OCI-LY7 (cell line): ENCODE data around the gene GRIN3A. TPM values are rescaled to one million over a fixed set of nuclear protein-coding genes. Genes with fewer than 3 reads are reported as not detected.

Source experiments
- BruUV-seq: library from RNA; stranded (reverse); fragments of 400-500 nt; replicated peaks from 2 replicates; lab custom pipeline; 2021; lab: Mats Ljungman, UMichigan
- CTCF ChIA-PET: fragments of 300-600 bp; sonication (Branson Sonifier 250); formaldehyde crosslinking; loops from one replicate; lab custom pipeline; 2022; ENCODE audit warnings: antibody characterized with exemption; ENCODE audit not compliant: unreplicated experiment; lab: Charles Lee
- POLR2A ChIA-PET: fragments of 300-600 bp; sonication (Branson Sonifier 250); formaldehyde crosslinking; loops from one replicate; lab custom pipeline; 2022; ENCODE audit warnings: antibody characterized with exemption; lab: Charles Lee
- DNase-seq: peaks from one replicate; pipeline ENCODE4 v3.0.0-alpha.2; 2015; ENCODE audit warnings: low spot score
- H2AFZ ChIP-seq: fragments of 200-600 bp; sonication (generic), shearing (Covaris generic); 2 replicates; pipeline ENCODE4 v1.6.1; 2014; ENCODE audit warnings: mild to moderate bottlenecking, antibody characterized with exemption, low read length, moderate library complexity
- H3K27ac ChIP-seq: fragments of 200-600 bp; sonication (generic); 2 replicates; pipeline ENCODE4 v1.5.1; 2014; ENCODE audit warnings: mixed run types, low read depth, mild to moderate bottlenecking, moderate library complexity, low read length, inconsistent platforms; ENCODE audit not compliant: poor library complexity, severe bottlenecking
- H3K36me3 ChIP-seq: fragments of 200-600 bp; sonication (generic); 2 replicates; pipeline ENCODE4 v1.6.1; 2014; ENCODE audit warnings: mild to moderate bottlenecking, antibody characterized with exemption, low read length, moderate library complexity, mixed read lengths; ENCODE audit not compliant: insufficient read depth
- H3K4me1 ChIP-seq: fragments of 200-600 bp; sonication (generic); 2 replicates; pipeline ENCODE4 v1.5.1; 2014; ENCODE audit warnings: mild to moderate bottlenecking, low read length; ENCODE audit not compliant: insufficient read depth, poor library complexity, severe bottlenecking
- H3K4me2 ChIP-seq: fragments of 200-600 bp; sonication (generic); 2 replicates; pipeline ENCODE4 v1.6.1; 2014; ENCODE audit warnings: mild to moderate bottlenecking, low read length
- H3K4me3 ChIP-seq: fragments of 200-600 bp; sonication (generic); 2 replicates; pipeline ENCODE4 v1.5.1; 2014; ENCODE audit warnings: mild to moderate bottlenecking, low read depth, low read length; ENCODE audit not compliant: poor library complexity, severe bottlenecking
- H3K79me2 ChIP-seq: fragments of 200-600 bp; sonication (generic); 2 replicates; pipeline ENCODE4 v1.6.1; 2016; ENCODE audit warnings: low read depth, mild to moderate bottlenecking, low read length, moderate library complexity, mixed read lengths; ENCODE audit not compliant: insufficient read depth
- H3K9me2 ChIP-seq: fragments of 200-600 bp; sonication (generic); 2 replicates; pipeline ENCODE4 v1.6.1; 2016; ENCODE audit warnings: mild to moderate bottlenecking, low read length, mixed read lengths; ENCODE audit not compliant: insufficient read depth
- H3K9me3 ChIP-seq: fragments of 200-600 bp; sonication (generic); 2 replicates; pipeline ENCODE4 v1.6.1; 2014; ENCODE audit warnings: mild to moderate bottlenecking, mixed run types, low read length, mixed read lengths
- H4K20me1 ChIP-seq: fragments of 200-600 bp; sonication (generic); 2 replicates; pipeline ENCODE4 v1.6.1; 2014; ENCODE audit warnings: mild to moderate bottlenecking, antibody characterized with exemption, low read length, moderate library complexity, mixed read lengths; ENCODE audit not compliant: insufficient read depth
- CTCF ChIP-seq: fragments of 200-600 bp; sonication (generic); conservative IDR thresholded peaks from 2 replicates; pipeline ENCODE4 v1.5.1; 2014; ENCODE audit warnings: mild to moderate bottlenecking, antibody characterized with exemption, low read length, moderate library complexity, mixed read lengths
- EZH2phosphoT487 ChIP-seq: fragments of 200-600 bp; sonication (generic); IDR thresholded peaks from 2 replicates; pipeline ENCODE4 v1.6.1; 2018; ENCODE audit warnings: low read depth, borderline replicate concordance, mild to moderate bottlenecking, mixed run types, antibody characterized with exemption, low read length, moderate library complexity, mixed read lengths
- intact Hi-C: fragments of 100-400 bp; cut with micrococcal nuclease; formaldehyde crosslinking; loops from one replicate; pipeline ENCODE4 v1.10.0; 2022; ENCODE audit not compliant: unreplicated experiment
- total RNA-seq, 2 experiments: library from RNA; depleted of rRNA in 1 of 2; stranded (reverse); fragments of >200 nt in 1 of 2; shearing (Covaris generic) in 1 of 2; gene quantifications; 2 replicates each; pipeline ENCODE4 v1.2.3, GENCODE V29; 2014 to 2022

GRIN3A gene
- total RNA-seq, 2 experiments from 2014 or later, result not detected

- H3K9me3 ChIP-seq, result no peaks in the 10 kb centered on the region
- no peak for TF ChIP-seq CTCF
- TF ChIP-seq EZH2phosphoT487, result no peak
- no peaks in the 10 kb centered on the region for H3K4me1 ChIP-seq
- H3K9me2 ChIP-seq, result no peaks in the 10 kb centered on the region
- H3K4me3 ChIP-seq, result no peak overlapping the region
- intact Hi-C loops, result no loop called here
- ChIA-PET POLR2A (no interaction called here), CTCF (no interaction called here)
- H4K20me1 ChIP-seq, result no peaks in the 10 kb centered on the region
- no peaks in the 10 kb centered on the region for H3K36me3 ChIP-seq
- no peak overlapping the region for H3K27ac ChIP-seq
- H3K4me2 ChIP-seq, result no peak overlapping the region
- no peaks in the 10 kb centered on the region for H3K79me2 ChIP-seq
- no TSS peak for BruUV-seq
- H2AFZ ChIP-seq, result no peak overlapping the region
- DNase-seq, result no peak
Measured at GRCh38 chr9:101707721-101708120, 30.7 kb downstream of the GRIN3A start.

DNA sequence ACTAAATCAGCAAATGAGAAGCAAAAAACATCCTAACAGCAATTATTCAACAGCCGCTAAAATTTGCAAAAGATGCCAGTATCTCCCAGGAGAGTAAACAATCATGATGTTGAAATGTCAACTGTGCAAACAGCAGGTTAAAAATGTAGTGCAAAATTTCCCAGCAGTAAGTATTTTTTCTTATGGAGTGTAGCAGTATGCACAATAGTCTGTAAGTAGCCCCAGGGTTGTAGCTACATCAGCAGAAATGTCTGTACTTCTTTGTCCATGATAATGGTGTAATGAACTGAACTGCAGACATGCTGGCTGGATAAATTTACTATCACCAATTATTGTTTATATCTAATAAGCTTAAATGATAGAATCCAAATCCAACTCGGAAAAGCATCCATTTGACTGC is 31.4 kb downstream of the GRIN3A start:
- H3K4me2 ChIP-seq, result no peak overlapping the region
- CTCF ChIA-PET, result no interaction called here
- intact Hi-C loops, result no loop called here

More for the DNA sequence above, 31.4 kb downstream of the GRIN3A start:
- Histone ChIP-seq H3K4me3 (no peak overlapping the region), H3K9me2 (no peaks in the 10 kb centered on the region), H3K4me1 (no peaks in the 10 kb centered on the region), H4K20me1 (no peaks in the 10 kb centered on the region), H3K79me2 (no peaks in the 10 kb centered on the region), H2AFZ (no peak overlapping the region), H3K9me3 (no peaks in the 10 kb centered on the region), H3K36me3 (no peaks in the 10 kb centered on the region), H3K27ac (no peak overlapping the region)
- POLR2A ChIA-PET, result interaction anchor here (1.1 kb wide), 1 partner anchor 34 kb away, joined by 4 read pairs; no protein-coding TSS in a partner anchor
- DNase-seq, result no peak
- no TSS peak for BruUV-seq
- TF ChIP-seq EZH2phosphoT487, result no peak
- TF ChIP-seq CTCF, result no peak
